ENCODE results near the gene PARD3.

The PARD3 gene

GRCh38 chr10:34593930-34594329, 221.2 kb downstream of the PARD3 start:
- no peak for FAIRE-seq
- DNase-seq (ENCODE audit: insufficient read length, low spot score): no peak

- no peak for FAIRE-seq
- no peak for DNase-seq (ENCODE audit: insufficient read length, low spot score)
Measured at GRCh38 chr10:34593374-34593890, 221.7 kb downstream of the PARD3 start.

GRCh38 chr10:34590793-34591192, 224.3 kb downstream of the PARD3 start:
- FAIRE-seq (peak; percentile 70), DNase-seq (ENCODE audit: insufficient read length, low spot score) (no peak)

GRCh38 chr10:34589275-34589674, 225.8 kb downstream of the PARD3 start:
- FAIRE-seq: no peak
- no peak for DNase-seq (ENCODE audit: insufficient read length, low spot score)

GRCh38 chr10:34587680-34588019, 227.4 kb downstream of the PARD3 start:
- peak; percentile 92 for FAIRE-seq

GRCh38 chr10:34587002-34587679, 228.0 kb downstream of the PARD3 start:
- DNase-seq (ENCODE audit: insufficient read length, low spot score): no peak
- FAIRE-seq: no peak

More at GRCh38 chr10:34587680-34588019, 227.4 kb downstream of the PARD3 start:
- DNase-seq (ENCODE audit: insufficient read length, low spot score): no peak

- FAIRE-seq (peak; percentile 49), DNase-seq (ENCODE audit: insufficient read length, low spot score) (no peak)
Measured at GRCh38 chr10:34585422-34586112, 229.5 kb downstream of the PARD3 start.

- DNase-seq (ENCODE audit: insufficient read length, low spot score) (no peak), FAIRE-seq (peak; percentile 88)
Measured at GRCh38 chr10:34584164-34584563, 230.9 kb downstream of the PARD3 start.

GRCh38 chr10:34581801-34582532, 233.1 kb downstream of the PARD3 start:
- peak; percentile 20 for FAIRE-seq

GRCh38 chr10:34580643-34581042, 234.5 kb downstream of the PARD3 start:
- peak; percentile 49 for DNase-seq (ENCODE audit: insufficient read length, low spot score)
- FAIRE-seq: peak; percentile 69

More at GRCh38 chr10:34581801-34582532, 233.1 kb downstream of the PARD3 start:
- peak; percentile 43 for DNase-seq (ENCODE audit: insufficient read length, low spot score)

GRCh38 chr10:34580214-34580613, 234.9 kb downstream of the PARD3 start:
- DNase-seq (ENCODE audit: insufficient read length, low spot score) (no peak), FAIRE-seq (no peak)

GRCh38 chr10:34578468-34578867, 236.6 kb downstream of the PARD3 start:
- DNase-seq (ENCODE audit: insufficient read length, low spot score) (no peak), FAIRE-seq (no peak)

GRCh38 chr10:34576797-34577196, 238.3 kb downstream of the PARD3 start:
- no peak for DNase-seq (ENCODE audit: insufficient read length, low spot score)
- FAIRE-seq: peak; percentile 59

- DNase-seq (ENCODE audit: insufficient read length, low spot score) (no peak), FAIRE-seq (peak; percentile 78)
Measured at GRCh38 chr10:34575882-34576281, 239.2 kb downstream of the PARD3 start.

- no peak for FAIRE-seq
Measured at GRCh38 chr10:34574353-34574934, 240.7 kb downstream of the PARD3 start.

GRCh38 chr10:34570887-34571286, 244.2 kb downstream of the PARD3 start:
- no peak for DNase-seq (ENCODE audit: insufficient read length, low spot score)
- no peak for FAIRE-seq

More at GRCh38 chr10:34574353-34574934, 240.7 kb downstream of the PARD3 start:
- no peak for DNase-seq (ENCODE audit: insufficient read length, low spot score)

- DNase-seq (ENCODE audit: insufficient read length, low spot score): no peak
- FAIRE-seq: no peak
Measured at GRCh38 chr10:34567659-34568253, 247.3 kb downstream of the PARD3 start.

- DNase-seq (ENCODE audit: insufficient read length, low spot score): no peak
- FAIRE-seq: peak; percentile 85
Measured at GRCh38 chr10:34565934-34566333, 249.2 kb downstream of the PARD3 start.

GRCh38 chr10:34558093-34558583, 257.0 kb downstream of the PARD3 start:
- no peak for DNase-seq (ENCODE audit: insufficient read length, low spot score)
- peak; percentile 28 for FAIRE-seq

- FAIRE-seq (peak; percentile 59), DNase-seq (ENCODE audit: insufficient read length, low spot score) (no peak)
Measured at GRCh38 chr10:34557173-34557572, 257.9 kb downstream of the PARD3 start.
